Liver (tissue), 9 donors: Measurements from ENCODE around the gene RHOG. TPM values are rescaled to one million over a fixed set of nuclear protein-coding genes. Genes with fewer than 3 reads are reported as not detected.

Source experiments
- DNase-seq: peaks from one replicate; pipeline ENCODE4 v3.0.0-alpha.2; 2017; ENCODE audit warnings: low spot score
- H3K27ac ChIP-seq, 2 donors: one replicate each; pipeline ENCODE4 v1.7.0; 2013; ENCODE audit warnings: inconsistent platforms in 2 of 2, low read length in 2 of 2, control low read depth in 1 of 2, low read depth in 1 of 2, mild to moderate bottlenecking in 1 of 2
- H3K27me3 ChIP-seq, 4 donors: one replicate each; pipeline versions ENCODE4 v1.6.1 to v1.7.0; 2013; ENCODE audit warnings: low read length in 3 of 4, inconsistent platforms in 1 of 4, mild to moderate bottlenecking in 1 of 4, moderate library complexity in 1 of 4; ENCODE audit not compliant: control insufficient read depth in 4 of 4, insufficient read depth in 4 of 4
- H3K36me3 ChIP-seq, 4 donors: one replicate each; pipeline versions ENCODE4 v1.6.1 to v1.7.0; 2013; ENCODE audit warnings: low read length in 3 of 4, mild to moderate bottlenecking in 3 of 4, low read depth in 1 of 4, moderate library complexity in 1 of 4; ENCODE audit not compliant: control insufficient read depth in 4 of 4, insufficient read depth in 3 of 4
- H3K4me1 ChIP-seq, 4 donors: one replicate each; pipeline versions ENCODE4 v1.6.1 to v1.7.0; 2013; ENCODE audit warnings: low read length in 3 of 4, mild to moderate bottlenecking in 3 of 4, moderate library complexity in 1 of 4; ENCODE audit not compliant: control insufficient read depth in 4 of 4, insufficient read depth in 4 of 4
- H3K4me3 ChIP-seq, 3 donors: one replicate each; pipeline versions ENCODE4 v1.6.1 to v1.7.0; 2013; ENCODE audit warnings: low read length in 3 of 3, control low read depth in 1 of 3, low read depth in 1 of 3, mild to moderate bottlenecking in 1 of 3
- H3K9ac ChIP-seq, 2 donors: one replicate each; pipeline ENCODE4 v1.7.0; 2013; ENCODE audit warnings: low read length in 2 of 2, mild to moderate bottlenecking in 2 of 2, moderate library complexity in 2 of 2, control low read depth in 1 of 2, low read depth in 1 of 2
- H3K9me3 ChIP-seq, 4 donors: one replicate each; pipeline versions ENCODE4 v1.6.1 to v1.7.0; 2013; ENCODE audit warnings: low read length in 3 of 4; ENCODE audit not compliant: control insufficient read depth in 4 of 4
- ATF3 ChIP-seq: IDR thresholded peaks from 2 replicates; pipeline ENCODE4 v1.6.1; 2016; ENCODE audit warnings: antibody characterized with exemption
- EGR1 ChIP-seq, 2 donors: IDR thresholded peaks; 2 replicates each; pipeline ENCODE4 v1.6.1; 2016 to 2018; ENCODE audit warnings: antibody characterized with exemption in 2 of 2, low read depth in 2 of 2
- FOXA1 ChIP-seq: IDR thresholded peaks from 2 replicates; pipeline ENCODE4 v1.6.1; 2016; ENCODE audit warnings: antibody characterized with exemption
- FOXA2 ChIP-seq: IDR thresholded peaks from 2 replicates; pipeline ENCODE4 v1.6.1; 2016; ENCODE audit warnings: antibody characterized with exemption
- GABPA ChIP-seq, 2 donors: IDR thresholded peaks in 1 of 2; conservative IDR thresholded peaks in 1 of 2; 2 replicates each; pipeline ENCODE4 v1.6.1; 2016; ENCODE audit warnings: antibody characterized with exemption in 2 of 2, mild to moderate bottlenecking in 1 of 2, moderate library complexity in 1 of 2
- HNF4A ChIP-seq, 2 donors: conservative IDR thresholded peaks; 2 replicates each; pipeline ENCODE4 v1.6.1; 2016; ENCODE audit warnings: antibody characterized with exemption in 2 of 2, mild to moderate bottlenecking in 2 of 2
- MAX ChIP-seq: IDR thresholded peaks from 2 replicates; pipeline ENCODE4 v1.6.1; 2016; ENCODE audit warnings: antibody characterized with exemption
- NR2F2 ChIP-seq: IDR thresholded peaks from 2 replicates; pipeline ENCODE4 v1.6.1; 2016; ENCODE audit warnings: antibody characterized with exemption
- RAD21 ChIP-seq, 2 donors: IDR thresholded peaks; 2 replicates each; pipeline ENCODE4 v1.6.1; 2016; ENCODE audit warnings: antibody characterized with exemption in 2 of 2, mild to moderate bottlenecking in 2 of 2
- RXRA ChIP-seq, 2 donors: IDR thresholded peaks; 2 replicates each; pipeline ENCODE4 v1.6.1; 2017 to 2018; ENCODE audit warnings: antibody characterized with exemption in 2 of 2, mild to moderate bottlenecking in 1 of 2
- TAF1 ChIP-seq: conservative IDR thresholded peaks from 2 replicates; pipeline ENCODE4 v1.6.1; 2016; ENCODE audit warnings: antibody characterized with exemption, mild to moderate bottlenecking
- YY1 ChIP-seq: IDR thresholded peaks from 2 replicates; pipeline ENCODE4 v1.6.1; 2016; ENCODE audit warnings: antibody characterized with exemption, mild to moderate bottlenecking
- WGBS: extraction: QIAGEN DNeasy Blood & Tissue Kit; methylation state at CpG from one replicate; pipeline ENCODE4 v1.1.7; 2013; 5-methylcytosine and 5-hydroxymethylcytosine counted together
- polyA plus RNA-seq, 2 donors: library from polyadenylated mRNA; stranded (reverse) in 1 of 2; unstranded in 1 of 2; fragments of 200-250 nt in 1 of 2; fragments of >200 nt in 1 of 2; fragmentation: Nextera tagmentation in 1 of 2; extraction: Ambion mirVana in 1 of 2; gene quantifications; one replicate each; pipeline versions ENCODE4 v1.2.1 to v1.2.3, GENCODE V29; 2013 to 2015
- total RNA-seq, 2 donors: library from RNA; depleted of rRNA; stranded (reverse); fragments of >200 nt; gene quantifications; one replicate each; pipeline ENCODE4 v1.2.3, GENCODE V29; 2014
- donor health status: healthy.
- donor health status: healthy.
- donor health status: healthy.
- donor health status: healthy.
- donor health status: healthy.

Gene RHOG
- total and polyA plus RNA-seq, 4 donors, result 7.4 to 32.9 (median 17.8) TPM

- H3K9me3 ChIP-seq, result no peaks in the 10 kb centered on the region
- peaks cover 15 to 54% (median 34%) of the 10 kb centered on the region in 4 donors for H3K4me1 ChIP-seq
- H3K27me3 ChIP-seq, result no peaks in the 10 kb centered on the region
- H3K4me3 ChIP-seq, result no peak overlapping the region
- H3K9ac ChIP-seq, result no peak overlapping the region
- 60% methylated on average over 8 of the region's 8 CpGs for WGBS
- H3K36me3 ChIP-seq, result no peaks in the 10 kb centered on the region
- no peak for DNase-seq
- peak overlapping the region; percentile 24 to 59 for H3K27ac ChIP-seq
- TF ChIP-seq FOXA1 (no peak), HNF4A (conservative IDR thresholded peaks at IDR 0.05) (peak; percentile 17)
Measured at GRCh38 chr11:3877364-3878257, 36.9 kb upstream of the RHOG start.

- Histone ChIP-seq H3K36me3 (no peaks in the 10 kb centered on the region), H3K9ac (no peak overlapping the region), H3K27ac (no peak overlapping the region), H3K4me1 (peaks cover 17 to 58% (median 34%) of the 10 kb centered on the region in 4 donors), H3K4me3 (no peak overlapping the region), H3K9me3 (no peaks in the 10 kb centered on the region), H3K27me3 (no peaks in the 10 kb centered on the region)
- DNase-seq, result no peak
- TF ChIP-seq FOXA1 (no peak), NR2F2 (no peak), MAX (no peak), TAF1 (no peak), GABPA (IDR thresholded peaks at IDR 0.05 in 1 of 2, conservative IDR thresholded peaks at IDR 0.05 in 1 of 2) (no peak), RXRA (IDR thresholded peaks at IDR 0.05) (no peak), FOXA2 (no peak), EGR1 (IDR thresholded peaks at IDR 0.05; ENCODE audit: low read depth in 2 of 2) (no peak)
- WGBS, result 79% methylated on average over 3 of the region's 3 CpGs
Measured at GRCh38 chr11:3876613-3877012, 35.9 kb upstream of the RHOG start.

GRCh38 chr11:3873712-3874349 is 33.1 kb upstream of the RHOG start:
- no peaks in the 10 kb centered on the region for H3K36me3 ChIP-seq
- 88% methylated on average over 2 of the region's 2 CpGs for WGBS
- no peak overlapping the region for H3K9ac ChIP-seq
- no peak for TF ChIP-seq GABPA (IDR thresholded peaks at IDR 0.05 in 1 of 2, conservative IDR thresholded peaks at IDR 0.05 in 1 of 2)
- TF ChIP-seq RXRA (IDR thresholded peaks at IDR 0.05), result no peak
- no peak for TF ChIP-seq RAD21 (IDR thresholded peaks at IDR 0.05)
- no peak for TF ChIP-seq ATF3
- TF ChIP-seq NR2F2, result no peak
- TF ChIP-seq YY1, result no peak
- no peaks in the 10 kb centered on the region for H3K27me3 ChIP-seq
- no peaks in the 10 kb centered on the region for H3K9me3 ChIP-seq
- H3K4me3 ChIP-seq, result no peak overlapping the region
- H3K4me1 ChIP-seq, result peaks cover 12 to 44% (median 15%) of the 10 kb centered on the region in 4 donors
- H3K27ac ChIP-seq, result no peak overlapping the region
- no peak for DNase-seq
